Thyroid gland (tissue), 4 donors: ENCODE results near the gene GRXCR1. TPM values are rescaled to one million over a fixed set of nuclear protein-coding genes. Genes with fewer than 3 reads are reported as not detected.

ENCODE experiments used
- DNase-seq, 2 donors: peaks; one replicate each; pipeline ENCODE4 v3.0.0-alpha.2; 2019
- H3K27ac ChIP-seq, 3 donors: fragments of 200-600 bp; sonication (generic); 1 replicate in 2 of 3; 2 replicates in 1 of 3; pipeline ENCODE4 v1.5.1; 2016 to 2019; ENCODE audit warnings: mild to moderate bottlenecking in 1 of 3, moderate library complexity in 1 of 3
- H3K27me3 ChIP-seq: fragments of 200-600 bp; sonication (generic); one replicate; pipeline ENCODE4 v1.5.1; 2019
- H3K36me3 ChIP-seq, 2 donors: fragments of 200-600 bp; sonication (generic); one replicate each; pipeline ENCODE4 v1.5.1; 2016 to 2019
- H3K4me1 ChIP-seq, 2 donors: fragments of 200-600 bp; sonication (generic); one replicate each; pipeline ENCODE4 v1.5.1; 2017 to 2019
- H3K4me3 ChIP-seq, 3 donors: fragments of 200-600 bp; sonication (generic); replicated peaks in 1 of 3; 1 replicate in 2 of 3; 2 replicates in 1 of 3; pipeline ENCODE4 v1.5.1; 2016; ENCODE audit warnings: mild to moderate bottlenecking in 1 of 3
- H3K9me3 ChIP-seq: fragments of 200-600 bp; sonication (generic); one replicate; pipeline ENCODE4 v1.5.1; 2017
- CTCF ChIP-seq, 6 experiments: fragments of 200-600 bp in 3 of 6; fragments of 450-650 bp in 3 of 6; sonication (generic) in 3 of 6; IDR thresholded peaks; one replicate each; pipeline ENCODE4 v1.5.1; 2016 to 2019; ENCODE audit warnings: antibody characterized with exemption in 6 of 6, mild to moderate bottlenecking in 2 of 6, inconsistent platforms in 1 of 6, moderate library complexity in 1 of 6
- POLR2A ChIP-seq, 2 donors: fragments of 450-650 bp; IDR thresholded peaks; one replicate each; pipeline ENCODE4 v1.6.1; 2017; ENCODE audit warnings: antibody characterized with exemption in 2 of 2, mild to moderate bottlenecking in 2 of 2, moderate library complexity in 1 of 2
- WGBS, 2 donors: methylation state at CpG; one replicate each; pipeline ENCODE4 v1.1.5; 2017; 5-methylcytosine and 5-hydroxymethylcytosine counted together
- intact Hi-C: fragments of 100-400 bp; cut with DNase I; formaldehyde crosslinking; loops from one replicate; pipeline ENCODE4 v1.15.1; 2023
- total RNA-seq, 4 donors: library from RNA; depleted of rRNA; stranded (reverse); fragments of >200 nt; gene quantifications; one replicate each; pipeline ENCODE4 v1.2.3, GENCODE V29; 2016

GRXCR1 gene
- total RNA-seq, 4 donors from 2014 or later = not detected

- intact Hi-C loops = no loop called here
- H3K4me3 ChIP-seq = no peak overlapping the region
- no peak overlapping the region for H3K27ac ChIP-seq
- no peak for TF ChIP-seq CTCF (IDR thresholded peaks at IDR 0.05)
- no peak for TF ChIP-seq POLR2A (IDR thresholded peaks at IDR 0.05)
- H3K9me3 ChIP-seq = no peaks in the 10 kb centered on the region
- H3K36me3 ChIP-seq = no peaks in the 10 kb centered on the region
- H3K4me1 ChIP-seq = no peaks in the 10 kb centered on the region
- DNase-seq = no peak
- H3K27me3 ChIP-seq = no peaks in the 10 kb centered on the region
Observed at GRCh38 chr4:42923431-42923830, 30.9 kb downstream of the GRXCR1 start.

- no peak for TF ChIP-seq POLR2A (IDR thresholded peaks at IDR 0.05)
- no peak for TF ChIP-seq CTCF (IDR thresholded peaks at IDR 0.05)
- no peak for DNase-seq
Observed at GRCh38 chr4:42925921-42926320, 33.4 kb downstream of the GRXCR1 start.

GRCh38 chr4:42927946-42928345, 35.4 kb downstream of the GRXCR1 start:
- H3K4me1 ChIP-seq = no peaks in the 10 kb centered on the region
- TF ChIP-seq POLR2A (IDR thresholded peaks at IDR 0.05) (no peak), CTCF (IDR thresholded peaks at IDR 0.05) (no peak)
- no peaks in the 10 kb centered on the region for H3K36me3 ChIP-seq
- H3K4me3 ChIP-seq = no peak overlapping the region
- 72 to 80% methylated on average over 3 of the region's 3 CpGs for WGBS, 2 donors
- DNase-seq = no peak
- no peaks in the 10 kb centered on the region for H3K27me3 ChIP-seq
- intact Hi-C loops = no loop called here
- H3K9me3 ChIP-seq = no peaks in the 10 kb centered on the region
- H3K27ac ChIP-seq = no peak overlapping the region

More at GRCh38 chr4:42925921-42926320, 33.4 kb downstream of the GRXCR1 start:
- no peaks in the 10 kb centered on the region for H3K36me3 ChIP-seq
- H3K4me1 ChIP-seq = no peaks in the 10 kb centered on the region
- 42 to 48% methylated on average over 3 of the region's 3 CpGs for WGBS, 2 donors
- no peaks in the 10 kb centered on the region for H3K9me3 ChIP-seq
- no peak overlapping the region for H3K27ac ChIP-seq
- intact Hi-C loops = no loop called here
- no peaks in the 10 kb centered on the region for H3K27me3 ChIP-seq
- H3K4me3 ChIP-seq = no peak overlapping the region

- no peak for DNase-seq
- H3K27me3 ChIP-seq = no peaks in the 10 kb centered on the region
- no peak overlapping the region for H3K4me3 ChIP-seq
- no peaks in the 10 kb centered on the region for H3K4me1 ChIP-seq
- no peaks in the 10 kb centered on the region for H3K9me3 ChIP-seq
- no peak for TF ChIP-seq POLR2A (IDR thresholded peaks at IDR 0.05)
- TF ChIP-seq CTCF (IDR thresholded peaks at IDR 0.05) = no peak
- H3K36me3 ChIP-seq = no peaks in the 10 kb centered on the region
- intact Hi-C loops = no loop called here
- H3K27ac ChIP-seq = no peak overlapping the region
Observed at GRCh38 chr4:42928582-42928981, 36.1 kb downstream of the GRXCR1 start.

- intact Hi-C loops = no loop called here
- Histone ChIP-seq H3K36me3 (no peaks in the 10 kb centered on the region), H3K9me3 (no peaks in the 10 kb centered on the region), H3K4me1 (no peaks in the 10 kb centered on the region), H3K4me3 (no peak overlapping the region), H3K27me3 (peaks cover 4% of the 10 kb centered on the region), H3K27ac (no peak overlapping the region)
- TF ChIP-seq POLR2A (IDR thresholded peaks at IDR 0.05) (no peak), CTCF (IDR thresholded peaks at IDR 0.05) (no peak)
- no peak for DNase-seq
- WGBS, 2 donors = 81 to 83% methylated on average over 1 of the region's 1 CpG
Observed at GRCh38 chr4:42942216-42942615, 49.7 kb downstream of the GRXCR1 start.
